Sigmoid colon (tissue), 7 donors: ENCODE results near the gene LRP6. TPM values are rescaled to one million over a fixed set of nuclear protein-coding genes. Genes with fewer than 3 reads are reported as not detected.

Experiments used
- DNase-seq: peaks from one replicate; pipeline ENCODE4 v3.0.0-alpha.2; 2019
- H3K27ac ChIP-seq, 4 donors: fragments of 200-600 bp; sonication (generic); one replicate each; pipeline ENCODE4 v1.5.1; 2016 to 2019; ENCODE audit warnings: mild to moderate bottlenecking in 1 of 4
- H3K27me3 ChIP-seq, 3 donors: fragments of 200-600 bp; sonication (generic); one replicate each; pipeline ENCODE4 v1.5.1; 2019; ENCODE audit warnings: mild to moderate bottlenecking in 1 of 3
- H3K36me3 ChIP-seq, 4 donors: fragments of 200-600 bp; sonication (generic); one replicate each; pipeline ENCODE4 v1.5.1; 2016 to 2019
- H3K4me1 ChIP-seq, 4 donors: fragments of 200-600 bp; sonication (generic); one replicate each; pipeline ENCODE4 v1.5.1; 2017 to 2019
- H3K4me3 ChIP-seq, 4 donors: fragments of 200-600 bp; sonication (generic); one replicate each; pipeline ENCODE4 v1.5.1; 2017 to 2019; ENCODE audit warnings: mild to moderate bottlenecking in 2 of 4, moderate library complexity in 1 of 4
- H3K9me3 ChIP-seq, 4 donors: fragments of 200-600 bp in 3 of 4; sonication (generic) in 3 of 4; one replicate each; pipeline versions ENCODE4 v1.5.1 to v1.6.1; 2013 to 2019
- CTCF ChIP-seq, 4 experiments: fragments of 450-650 bp in 3 of 4; fragments of 200-600 bp in 1 of 4; IDR thresholded peaks; one replicate each; pipeline ENCODE4 v1.5.1; 2016 to 2019; ENCODE audit warnings: antibody characterized with exemption in 4 of 4, mild to moderate bottlenecking in 3 of 4, moderate library complexity in 2 of 4
- EP300 ChIP-seq, 4 donors: sonication (generic); formaldehyde crosslinking; IDR thresholded peaks; one replicate each; pipeline ENCODE4 v1.6.1; 2017; ENCODE audit warnings: antibody characterized with exemption in 4 of 4
- POLR2A ChIP-seq, 2 donors: fragments of 450-650 bp; IDR thresholded peaks; one replicate each; pipeline ENCODE4 v1.6.1; 2016; ENCODE audit warnings: antibody characterized with exemption in 2 of 2, mild to moderate bottlenecking in 2 of 2, moderate library complexity in 2 of 2
- POLR2AphosphoS5 ChIP-seq, 4 donors: sonication (generic); formaldehyde crosslinking; IDR thresholded peaks; one replicate each; pipeline ENCODE4 v1.6.1; 2017; ENCODE audit warnings: antibody characterized with exemption in 4 of 4
- WGBS, 2 donors: extraction: QIAGEN DNeasy Blood & Tissue Kit; methylation state at CpG; one replicate each; pipeline ENCODE4 v1.1.7; 2013; 5-methylcytosine and 5-hydroxymethylcytosine counted together
- intact Hi-C: fragments of 100-400 bp; cut with DNase I; formaldehyde crosslinking; loops from one replicate; pipeline ENCODE4 v1.15.1; 2023
- polyA plus RNA-seq, 3 donors: library from polyadenylated mRNA; stranded (reverse); fragments of 200-250 nt; gene quantifications; one replicate each; pipeline ENCODE4 v1.2.3, GENCODE V29; 2013
- total RNA-seq, 4 donors: library from RNA; depleted of rRNA; stranded (reverse); fragments of >200 nt; gene quantifications; one replicate each; pipeline ENCODE4 v1.1.0, GENCODE V29; 2016
- donor health status: healthy with polysubstance abuse.
- donor health status: Bipolar disorder and iron deficiency.
- donor health status: healthy.

The LRP6 gene
- total and polyA plus RNA-seq, 7 donors = 1.8 to 55.1 (median 36.0) TPM

GRCh38 chr12:12166751-12167150, 100.1 kb downstream of the LRP6 start:
- Histone ChIP-seq H3K9me3 (no peaks in the 10 kb centered on the region), H3K27me3 (no peaks in the 10 kb centered on the region), H3K36me3 (peaks cover 0 to 3% (median 0%) of the 10 kb centered on the region in 4 donors), H3K4me1 (peaks cover 0 to 19% (median 10%) of the 10 kb centered on the region in 4 donors), H3K4me3 (no peak overlapping the region), H3K27ac (no peak overlapping the region)
- DNase-seq = no peak
- intact Hi-C loops = loop anchor here (10.0 kb wide), 1 partner anchor 158 kb away; no protein-coding TSS in a partner anchor
- TF ChIP-seq POLR2A (IDR thresholded peaks at IDR 0.05) (no peak), POLR2AphosphoS5 (IDR thresholded peaks at IDR 0.05) (no peak), EP300 (IDR thresholded peaks at IDR 0.05) (no peak)

DNA sequence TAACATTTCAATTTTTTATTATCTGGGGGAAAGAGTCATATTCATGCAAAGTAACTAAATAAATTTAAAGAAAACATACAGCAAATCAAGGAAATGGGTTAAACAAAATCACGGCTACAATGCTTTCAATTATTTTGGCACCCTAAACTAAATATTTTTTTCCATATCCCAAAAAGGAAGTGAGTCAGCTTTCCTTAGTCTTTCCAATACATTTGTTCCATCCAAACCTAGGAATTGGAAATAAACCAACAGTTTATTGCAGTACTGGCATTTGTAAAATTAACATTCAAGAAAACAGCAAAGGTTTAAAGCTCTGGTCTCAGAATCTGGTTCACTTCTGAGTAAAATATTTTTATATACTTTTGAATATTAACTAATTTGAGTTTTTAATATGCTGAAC, 106.9 kb downstream of the LRP6 start:
- H3K4me3 ChIP-seq = no peak overlapping the region
- H3K4me1 ChIP-seq = peaks cover 0 to 34% (median 25%) of the 10 kb centered on the region in 4 donors
- DNase-seq = no peak
- H3K27ac ChIP-seq = peak overlapping the region in 2 of 4 donors; percentile 34 to 46
- H3K9me3 ChIP-seq = no peaks in the 10 kb centered on the region
- H3K36me3 ChIP-seq = peaks cover 0 to 22% (median 2%) of the 10 kb centered on the region in 4 donors
- H3K27me3 ChIP-seq = no peaks in the 10 kb centered on the region
- WGBS, 2 donors = 67 to 79% methylated on average over 1 of the region's 1 CpG
- TF ChIP-seq POLR2AphosphoS5 (IDR thresholded peaks at IDR 0.05) (no peak), EP300 (IDR thresholded peaks at IDR 0.05) (no peak), CTCF (IDR thresholded peaks at IDR 0.05) (no peak), POLR2A (IDR thresholded peaks at IDR 0.05) (no peak)
- intact Hi-C loops = loop anchor here (5.0 to 10.0 kb wide), 2 partner anchors 107 to 165 kb away; partner anchors contain the start of gene LRP6

DNA sequence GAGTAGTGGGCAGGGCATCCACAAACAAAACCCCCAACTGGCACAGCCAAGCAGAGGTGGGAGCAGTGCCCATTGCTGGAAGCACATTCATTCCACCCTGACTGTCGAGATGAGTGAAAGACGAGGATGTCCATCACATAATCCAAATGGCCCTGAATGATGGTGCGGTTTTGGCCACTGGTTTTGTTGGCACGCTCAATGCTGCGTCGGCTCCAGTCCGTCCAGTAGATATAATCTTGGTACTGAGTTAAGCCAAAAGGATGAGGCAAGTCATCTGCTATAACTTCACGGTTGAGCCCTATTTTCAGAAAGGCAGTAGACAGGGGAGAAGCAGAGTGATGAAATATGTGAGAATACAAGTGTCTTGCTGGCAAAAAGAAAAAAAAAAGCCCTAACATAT, 108.0 kb downstream of the LRP6 start:
- no peak for DNase-seq
- WGBS, 2 donors = 92 to 94% methylated on average over 8 of the region's 8 CpGs
- H3K4me3 ChIP-seq = no peak overlapping the region
- peak overlapping the region in 2 of 4 donors; percentile 12 to 21 for H3K27ac ChIP-seq
- no peaks in the 10 kb centered on the region for H3K9me3 ChIP-seq
- TF ChIP-seq POLR2AphosphoS5 (IDR thresholded peaks at IDR 0.05) (no peak), EP300 (IDR thresholded peaks at IDR 0.05) (no peak), POLR2A (IDR thresholded peaks at IDR 0.05) (no peak), CTCF (IDR thresholded peaks at IDR 0.05) (no peak)
- no peaks in the 10 kb centered on the region for H3K27me3 ChIP-seq
- intact Hi-C loops = no loop called here
- H3K36me3 ChIP-seq = peaks cover 0 to 23% (median 2%) of the 10 kb centered on the region in 4 donors
- H3K4me1 ChIP-seq = peaks cover 0 to 25% (median 22%) of the 10 kb centered on the region in 4 donors

GRCh38 chr12:12157424-12157823, 109.4 kb downstream of the LRP6 start:
- H3K36me3 ChIP-seq = peaks cover 0 to 27% (median 2%) of the 10 kb centered on the region in 4 donors
- intact Hi-C loops = no loop called here
- no peak overlapping the region for H3K27ac ChIP-seq

GRCh38 chr12:12156828-12157227, 110.0 kb downstream of the LRP6 start:
- H3K4me1 ChIP-seq = peaks cover 0 to 25% (median 22%) of the 10 kb centered on the region in 4 donors
- H3K36me3 ChIP-seq = peaks cover 0 to 27% (median 2%) of the 10 kb centered on the region in 4 donors
- intact Hi-C loops = no loop called here
- no peak for DNase-seq
- TF ChIP-seq POLR2A (IDR thresholded peaks at IDR 0.05) (no peak), POLR2AphosphoS5 (IDR thresholded peaks at IDR 0.05) (no peak), CTCF (IDR thresholded peaks at IDR 0.05) (no peak), EP300 (IDR thresholded peaks at IDR 0.05) (no peak)
- H3K4me3 ChIP-seq = no peak overlapping the region
- H3K27me3 ChIP-seq = no peaks in the 10 kb centered on the region
- no peaks in the 10 kb centered on the region for H3K9me3 ChIP-seq
- WGBS, 2 donors = 55 to 82% methylated on average over 2 of the region's 2 CpGs
- no peak overlapping the region for H3K27ac ChIP-seq

More at GRCh38 chr12:12157424-12157823, 109.4 kb downstream of the LRP6 start:
- Histone ChIP-seq H3K4me1 (peaks cover 0 to 25% (median 22%) of the 10 kb centered on the region in 4 donors), H3K27me3 (no peaks in the 10 kb centered on the region), H3K4me3 (no peak overlapping the region), H3K9me3 (no peaks in the 10 kb centered on the region)
- 95 to 96% methylated on average over 1 of the region's 1 CpG for WGBS, 2 donors
- DNase-seq = no peak
- TF ChIP-seq EP300 (IDR thresholded peaks at IDR 0.05) (no peak), CTCF (IDR thresholded peaks at IDR 0.05) (no peak), POLR2A (IDR thresholded peaks at IDR 0.05) (no peak), POLR2AphosphoS5 (IDR thresholded peaks at IDR 0.05) (no peak)
